ENCODE data around the gene MFAP2. TPM values are rescaled to one million over a fixed set of nuclear protein-coding genes. Genes with fewer than 3 reads are reported as not detected.

MFAP2 gene
- total RNA-seq, 1 experiment from 2014 or later, result 27.2 TPM

DNA sequence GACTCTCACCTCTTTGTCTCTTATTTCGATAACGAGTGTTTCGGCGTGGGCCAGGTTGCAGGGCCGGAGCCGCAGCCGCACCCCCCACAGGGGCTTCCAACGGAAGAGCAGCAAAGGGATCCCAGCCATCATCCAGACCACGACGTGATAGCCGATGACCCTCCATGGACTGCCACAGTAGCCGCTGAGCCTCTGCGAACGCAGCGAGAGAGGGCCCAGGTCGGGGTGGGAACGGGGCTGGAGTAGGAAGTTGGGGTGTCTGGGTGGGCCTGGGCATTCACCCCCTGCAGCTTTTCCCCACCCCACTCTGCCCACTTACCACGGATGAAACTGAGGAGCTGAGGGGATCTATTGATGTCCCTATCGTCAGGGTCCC lies 24.9 kb upstream of the MFAP2 start:
- ChIA-PET CTCF (interaction anchor here (0.5 kb wide), 1 partner anchor 46 kb away, joined by 3 read pairs; no protein-coding TSS in a partner anchor), POLR2A (ENCODE audit: low non-redundant PET) (no interaction called here)
- Histone ChIP-seq H3K27ac (ENCODE audit: low read depth, low read length, poor library complexity, severe bottlenecking) (no peak overlapping the region), H3K36me3 (ENCODE audit: insufficient read depth, low read length, poor library complexity, severe bottlenecking) (peaks cover 11% of the 10 kb centered on the region), H3K9me3 (ENCODE audit: low read depth, low read length, poor library complexity, severe bottlenecking) (no peaks in the 10 kb centered on the region), H3K4me1 (ENCODE audit: insufficient read depth, low read length, poor library complexity, severe bottlenecking) (peaks cover 4% of the 10 kb centered on the region), H3K4me3 (ENCODE audit: low read depth, low read length, poor library complexity, severe bottlenecking) (no peak overlapping the region), H3K27me3 (replicated peaks; ENCODE audit: insufficient read depth, low read depth, low read length, poor library complexity) (no peaks in the 10 kb centered on the region)
- no TSS peak for BruUV-seq (replicated peaks)
- intact Hi-C loops (cut with micrococcal nuclease; ENCODE audit: unreplicated experiment), result no loop called here
- no peak for TF ChIP-seq CTCF (conservative IDR thresholded peaks at IDR 0.05; ENCODE audit: low read depth, low read length)
- no peak for TF ChIP-seq EZH2 (IDR thresholded peaks at IDR 0.05; ENCODE audit: borderline replicate concordance, low read depth, low read length, poor library complexity, severe bottlenecking)
- no peak for DNase-seq (ENCODE audit: low spot score)

- CTCF ChIA-PET, result no interaction called here
- H3K27ac ChIP-seq (ENCODE audit: low read depth, low read length, poor library complexity, severe bottlenecking), result no peak overlapping the region
- peaks cover 11% of the 10 kb centered on the region for H3K36me3 ChIP-seq (ENCODE audit: insufficient read depth, low read length, poor library complexity, severe bottlenecking)
- DNase-seq (ENCODE audit: low spot score), result no peak
- TF ChIP-seq EZH2 (IDR thresholded peaks at IDR 0.05; ENCODE audit: borderline replicate concordance, low read depth, low read length, poor library complexity, severe bottlenecking) (no peak), CTCF (conservative IDR thresholded peaks at IDR 0.05; ENCODE audit: low read depth, low read length) (no peak)
- H3K9me3 ChIP-seq (ENCODE audit: low read depth, low read length, poor library complexity, severe bottlenecking), result no peaks in the 10 kb centered on the region
- intact Hi-C loops (cut with micrococcal nuclease; ENCODE audit: unreplicated experiment), result no loop called here
- no peak overlapping the region for H3K4me3 ChIP-seq (ENCODE audit: low read depth, low read length, poor library complexity, severe bottlenecking)
- BruUV-seq (replicated peaks), result no TSS peak
- no peaks in the 10 kb centered on the region for H3K27me3 ChIP-seq (replicated peaks; ENCODE audit: insufficient read depth, low read depth, low read length, poor library complexity)
- POLR2A ChIA-PET (ENCODE audit: low non-redundant PET), result no interaction called here
- no peaks in the 10 kb centered on the region for H3K4me1 ChIP-seq (ENCODE audit: insufficient read depth, low read length, poor library complexity, severe bottlenecking)
Measured at GRCh38 chr1:17004466-17005364, 24.3 kb upstream of the MFAP2 start.

- BruUV-seq (replicated peaks), result no TSS peak
- no peak overlapping the region for H3K4me3 ChIP-seq (ENCODE audit: low read depth, low read length, poor library complexity, severe bottlenecking)
- no peak overlapping the region for H3K27ac ChIP-seq (ENCODE audit: low read depth, low read length, poor library complexity, severe bottlenecking)
- ChIA-PET CTCF (no interaction called here), POLR2A (ENCODE audit: low non-redundant PET) (no interaction called here)
- H3K36me3 ChIP-seq (ENCODE audit: insufficient read depth, low read length, poor library complexity, severe bottlenecking), result peaks cover 11% of the 10 kb centered on the region
- intact Hi-C loops (cut with micrococcal nuclease; ENCODE audit: unreplicated experiment), result no loop called here
- no peaks in the 10 kb centered on the region for H3K9me3 ChIP-seq (ENCODE audit: low read depth, low read length, poor library complexity, severe bottlenecking)
- TF ChIP-seq EZH2 (IDR thresholded peaks at IDR 0.05; ENCODE audit: borderline replicate concordance, low read depth, low read length, poor library complexity, severe bottlenecking) (no peak), CTCF (conservative IDR thresholded peaks at IDR 0.05; ENCODE audit: low read depth, low read length) (no peak)
- no peak for DNase-seq (ENCODE audit: low spot score)
- no peaks in the 10 kb centered on the region for H3K4me1 ChIP-seq (ENCODE audit: insufficient read depth, low read length, poor library complexity, severe bottlenecking)
- H3K27me3 ChIP-seq (replicated peaks; ENCODE audit: insufficient read depth, low read depth, low read length, poor library complexity), result no peaks in the 10 kb centered on the region
Measured at GRCh38 chr1:17002524-17002902, 22.1 kb upstream of the MFAP2 start.

Measured in A673 (cell line).